Measurements from ENCODE around the gene CPA2.

GRCh38 chr7:130286881-130287280 lies 20.2 kb downstream of the CPA2 start:
- no peak for TF ChIP-seq POLR2A (IDR thresholded peaks at IDR 0.05)
- no peak for TF ChIP-seq EP300 (IDR thresholded peaks at IDR 0.05)

Data from tibial nerve (tissue), 3 donors.